Astrocyte (in vitro differentiated cells and primary cell): ENCODE data around the gene KDELR1. TPM values are rescaled to one million over a fixed set of nuclear protein-coding genes. Genes with fewer than 3 reads are reported as not detected.

Source experiments
- DNase-seq: peaks from one replicate; pipeline ENCODE4 v3.0.0-alpha.2; 2010; ENCODE audit warnings: low read depth
- FAIRE-seq: peaks from 2 replicates; lab custom pipeline; 2011; peaks lifted over from hg19 to GRCh38; lab: Jason Lieb, UNC
- H2AFZ ChIP-seq: 2 replicates; pipeline ENCODE4 v1.6.0; 2012; ENCODE audit warnings: low read depth, low read length, inconsistent platforms
- H3K27ac ChIP-seq: 2 replicates; pipeline ENCODE4 v1.5.1; 2011; ENCODE audit warnings: low read depth, low read length, inconsistent platforms
- H3K27me3 ChIP-seq: 2 replicates; pipeline ENCODE4 v1.6.0; 2011; ENCODE audit warnings: low read length, inconsistent platforms; ENCODE audit not compliant: insufficient read depth
- H3K36me3 ChIP-seq: 2 replicates; pipeline ENCODE4 v1.5.1; 2011; ENCODE audit warnings: low read length, inconsistent platforms; ENCODE audit not compliant: insufficient read depth
- H3K4me1 ChIP-seq: 2 replicates; pipeline ENCODE4 v1.5.1; 2011; ENCODE audit warnings: low read length, inconsistent platforms; ENCODE audit not compliant: insufficient read depth
- H3K4me2 ChIP-seq: 2 replicates; pipeline ENCODE4 v1.6.0; 2012; ENCODE audit warnings: low read length, inconsistent platforms
- H3K4me3 ChIP-seq: 2 replicates; pipeline ENCODE4 v1.5.1; 2011; ENCODE audit warnings: low read depth, mild to moderate bottlenecking, low read length, inconsistent platforms; ENCODE audit not compliant: insufficient read depth
- H3K79me2 ChIP-seq: 2 replicates; pipeline ENCODE4 v1.6.0; 2012; ENCODE audit warnings: mild to moderate bottlenecking, low read length, inconsistent platforms; ENCODE audit not compliant: insufficient read depth
- H3K9ac ChIP-seq: 2 replicates; pipeline ENCODE4 v1.6.0; 2012; ENCODE audit warnings: mild to moderate bottlenecking, low read length, inconsistent platforms
- H3K9me3 ChIP-seq: 2 replicates; pipeline ENCODE4 v1.5.1; 2012; ENCODE audit warnings: low read depth, mild to moderate bottlenecking, low read length, inconsistent platforms; ENCODE audit not compliant: insufficient read depth
- H4K20me1 ChIP-seq: 2 replicates; pipeline ENCODE4 v1.6.0; 2012; ENCODE audit warnings: low read length, inconsistent platforms; ENCODE audit not compliant: insufficient read depth
- H3K27ac Mint-ChIP-seq: one replicate; pipeline ENCODE4 v1.8.0; 2021; ENCODE audit warnings: mild to moderate bottlenecking, mixed read lengths; ENCODE audit not compliant: unreplicated experiment
- H3K27me3 Mint-ChIP-seq: one replicate; pipeline ENCODE4 v1.8.0; 2021; ENCODE audit warnings: low read depth, mixed read lengths; ENCODE audit not compliant: unreplicated experiment
- H3K36me3 Mint-ChIP-seq: one replicate; pipeline ENCODE4 v1.8.0; 2021; ENCODE audit warnings: low read depth, mixed read lengths; ENCODE audit not compliant: unreplicated experiment
- H3K4me1 Mint-ChIP-seq: one replicate; pipeline ENCODE4 v1.8.0; 2021; ENCODE audit warnings: low read depth, mixed read lengths; ENCODE audit not compliant: unreplicated experiment
- H3K4me3 Mint-ChIP-seq: one replicate; pipeline ENCODE4 v1.8.0; 2021; ENCODE audit warnings: mild to moderate bottlenecking, moderate library complexity, mixed read lengths; ENCODE audit not compliant: unreplicated experiment
- H3K9me3 Mint-ChIP-seq: one replicate; pipeline ENCODE4 v1.8.0; 2021; ENCODE audit warnings: mild to moderate bottlenecking, mixed read lengths; ENCODE audit not compliant: unreplicated experiment
- CTCF ChIP-seq: IDR thresholded peaks from 2 replicates; pipeline ENCODE4 v1.5.1; 2011; ENCODE audit warnings: low read depth, mild to moderate bottlenecking, inconsistent platforms, low read length, moderate library complexity; ENCODE audit not compliant: insufficient read depth
- EZH2 ChIP-seq: IDR thresholded peaks from 2 replicates; pipeline ENCODE4 v1.6.1; 2012; ENCODE audit warnings: mild to moderate bottlenecking, low read length, inconsistent platforms; ENCODE audit not compliant: insufficient read depth
- total RNA-seq: library from RNA; stranded (reverse); gene quantifications from 2 replicates; pipeline ENCODE4 v1.2.1, GENCODE V29; 2021

Gene KDELR1
- total RNA-seq, 1 donor from 2014 or later, result 370 TPM

DNA sequence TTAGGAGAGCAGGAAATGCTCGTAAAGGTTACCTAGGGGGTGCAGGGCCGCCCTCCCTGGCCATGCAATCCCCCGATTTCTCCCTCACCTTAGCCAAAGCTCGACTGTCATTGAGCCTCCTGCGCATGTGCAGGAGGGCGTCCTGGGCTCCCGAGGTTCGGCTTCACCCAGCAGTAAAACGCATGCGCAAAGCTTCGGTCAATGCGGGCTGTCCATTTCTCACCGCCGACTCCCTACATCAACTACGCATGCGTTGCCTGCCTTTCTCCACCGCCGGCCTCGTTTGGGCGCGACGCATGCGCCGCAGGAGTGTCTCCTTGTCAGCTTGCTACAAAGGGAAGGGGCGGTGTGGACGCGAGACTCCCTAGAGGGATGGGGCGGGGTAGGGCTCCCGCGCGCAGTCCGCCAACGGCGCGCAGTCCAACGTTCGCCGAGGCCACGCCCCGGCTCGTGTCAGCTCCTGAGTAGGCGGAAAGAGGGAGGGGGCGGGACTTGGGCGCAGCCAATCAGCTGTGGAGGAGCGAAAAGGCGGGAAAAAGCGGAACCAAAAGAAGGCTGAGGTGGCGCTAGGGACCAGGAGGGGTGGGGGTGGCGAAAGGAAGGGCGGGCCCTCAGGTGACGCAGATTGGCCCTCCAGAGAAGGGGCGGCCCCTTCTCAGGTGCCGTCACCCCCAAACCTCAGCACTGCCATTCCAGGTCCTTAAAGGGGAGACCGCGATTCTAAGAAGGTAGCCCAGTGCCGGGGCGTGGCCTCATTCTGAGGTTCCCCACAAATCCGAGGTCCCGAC, 27.3 kb downstream of the KDELR1 start, which contains the start of the genes SYNGR4 and TMEM143:
SYNGR4 (plus strand) TSS at position 558 of the 788 bp plus-strand sequence. CDS start 1,476 bp downstream, outside the sequence.
TMEM143 (minus strand) TSS at position 131 of the 788 bp plus-strand sequence; CDS start at position 111, 20 bp downstream.
- H3K27me3 Mint-ChIP-seq, result no peaks in the 10 kb centered on the region
- Histone ChIP-seq H3K4me3 (peak within 1 kb of the TSS; percentile 78), H3K9ac (peak within 1 kb of the TSS; percentile 89), H3K27me3 (no peaks in the 10 kb centered on the region), H3K4me2 (peak within 1 kb of the TSS; percentile 98), H4K20me1 (no peaks in the 10 kb centered on the region), H3K79me2 (no peaks in the 10 kb centered on the region), H3K9me3 (no peaks in the 10 kb centered on the region), H3K27ac (peak within 1 kb of the TSS; percentile 74), H3K36me3 (no peaks in the 10 kb centered on the region), H3K4me1 (peaks cover 6% of the 10 kb centered on the region), H2AFZ (peak within 1 kb of the TSS; percentile 85)
- H3K9me3 Mint-ChIP-seq, result peaks cover 2% of the 10 kb centered on the region
- H3K4me1 Mint-ChIP-seq, result no peaks in the 10 kb centered on the region
- H3K4me3 Mint-ChIP-seq, result peak within 1 kb of the TSS; percentile 84
- H3K36me3 Mint-ChIP-seq, result no peaks in the 10 kb centered on the region
- DNase-seq (peak; percentile 95), FAIRE-seq (peak; percentile 95)
- TF ChIP-seq CTCF, result no peak
- TF ChIP-seq EZH2, result no peak
- H3K27ac Mint-ChIP-seq, result peak within 1 kb of the TSS; percentile 84

DNA sequence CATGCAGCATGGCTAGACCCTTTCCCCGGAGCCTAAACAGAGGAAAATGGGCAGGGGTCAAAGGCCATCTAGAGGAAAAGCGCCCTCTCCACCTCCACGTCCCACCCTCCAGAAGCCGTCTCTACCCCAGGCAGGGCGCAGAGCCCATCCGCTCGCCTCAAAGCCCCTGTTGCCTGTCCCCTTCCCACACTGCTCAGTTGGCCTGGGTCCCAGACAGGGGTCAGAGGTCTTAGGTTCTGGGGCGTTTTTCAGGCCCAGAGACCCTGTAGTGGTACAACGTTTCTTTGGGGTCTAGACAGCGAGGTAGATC, 27.9 kb downstream of the KDELR1 start:
- H3K27me3 Mint-ChIP-seq, result no peaks in the 10 kb centered on the region
- no peaks in the 10 kb centered on the region for H3K9me3 ChIP-seq
- peak overlapping the region; percentile 84 for H3K27ac Mint-ChIP-seq
- H3K27ac ChIP-seq, result peak overlapping the region; percentile 74
- H3K4me3 ChIP-seq, result peak overlapping the region; percentile 78
- no peaks in the 10 kb centered on the region for H3K27me3 ChIP-seq
- TF ChIP-seq CTCF (no peak), EZH2 (no peak)
- peak overlapping the region; percentile 85 for H2AFZ ChIP-seq
- H3K36me3 Mint-ChIP-seq, result peaks cover 2% of the 10 kb centered on the region
- H3K4me2 ChIP-seq, result peak overlapping the region; percentile 98
- no peaks in the 10 kb centered on the region for H3K36me3 ChIP-seq
- H3K9ac ChIP-seq, result peak overlapping the region; percentile 89
- DNase-seq, result no peak
- no peak for FAIRE-seq
- no peaks in the 10 kb centered on the region for H3K4me1 Mint-ChIP-seq
- peak overlapping the region; percentile 84 for H3K4me3 Mint-ChIP-seq
- peaks cover 6% of the 10 kb centered on the region for H3K4me1 ChIP-seq
- H3K9me3 Mint-ChIP-seq, result peaks cover 3% of the 10 kb centered on the region
- no peaks in the 10 kb centered on the region for H4K20me1 ChIP-seq
- H3K79me2 ChIP-seq, result no peaks in the 10 kb centered on the region
